ENCODE measurements around the gene MRPL23.

MRPL23 gene

DNA sequence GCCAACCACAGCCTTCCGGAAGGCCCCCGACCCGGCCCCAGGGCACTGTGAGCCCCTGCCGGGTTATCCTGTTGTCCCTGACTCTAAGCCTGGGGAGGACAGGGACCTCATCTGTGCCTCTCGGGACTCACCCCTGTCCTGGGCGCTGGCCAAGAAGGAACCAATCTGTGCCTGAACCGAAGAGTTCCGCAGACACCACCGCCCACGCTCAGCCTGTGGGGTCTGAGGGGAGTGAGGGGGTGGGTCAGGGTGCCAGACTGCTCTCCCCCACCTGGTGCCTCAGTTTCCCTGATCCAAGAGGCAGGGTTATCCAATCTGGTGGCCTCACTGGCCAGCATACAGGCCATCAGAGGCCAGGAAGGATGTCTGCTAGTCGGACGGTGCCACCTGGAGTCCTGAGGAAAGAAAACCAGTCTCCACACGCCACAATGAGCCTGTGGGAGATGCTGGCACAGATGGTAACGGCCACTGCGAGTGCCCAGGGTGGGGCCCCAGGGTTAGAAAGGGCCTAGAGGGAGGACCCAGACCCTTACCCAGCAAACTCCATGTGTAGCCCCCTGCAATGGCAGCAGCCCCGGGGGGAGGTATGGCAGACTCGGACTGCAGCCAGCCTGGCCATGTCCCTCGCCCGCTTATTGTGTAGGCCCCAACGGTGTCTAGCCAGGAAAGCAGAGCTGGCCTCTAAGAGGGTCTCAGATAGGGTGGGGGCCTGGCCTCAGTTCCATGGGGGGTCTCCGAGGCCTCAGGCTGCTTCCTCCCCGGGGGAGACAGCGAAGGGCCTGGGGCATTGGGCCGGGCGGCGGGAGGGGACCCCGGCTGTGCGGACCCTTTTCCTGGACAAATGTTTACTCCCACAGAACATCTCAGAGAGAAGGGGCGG lies 28.5 kb upstream of the MRPL23 start:
- no peak for FAIRE-seq
- no peak for DNase-seq (ENCODE audit: insufficient read length, low spot score)
- TF ChIP-seq, protein P1, sequence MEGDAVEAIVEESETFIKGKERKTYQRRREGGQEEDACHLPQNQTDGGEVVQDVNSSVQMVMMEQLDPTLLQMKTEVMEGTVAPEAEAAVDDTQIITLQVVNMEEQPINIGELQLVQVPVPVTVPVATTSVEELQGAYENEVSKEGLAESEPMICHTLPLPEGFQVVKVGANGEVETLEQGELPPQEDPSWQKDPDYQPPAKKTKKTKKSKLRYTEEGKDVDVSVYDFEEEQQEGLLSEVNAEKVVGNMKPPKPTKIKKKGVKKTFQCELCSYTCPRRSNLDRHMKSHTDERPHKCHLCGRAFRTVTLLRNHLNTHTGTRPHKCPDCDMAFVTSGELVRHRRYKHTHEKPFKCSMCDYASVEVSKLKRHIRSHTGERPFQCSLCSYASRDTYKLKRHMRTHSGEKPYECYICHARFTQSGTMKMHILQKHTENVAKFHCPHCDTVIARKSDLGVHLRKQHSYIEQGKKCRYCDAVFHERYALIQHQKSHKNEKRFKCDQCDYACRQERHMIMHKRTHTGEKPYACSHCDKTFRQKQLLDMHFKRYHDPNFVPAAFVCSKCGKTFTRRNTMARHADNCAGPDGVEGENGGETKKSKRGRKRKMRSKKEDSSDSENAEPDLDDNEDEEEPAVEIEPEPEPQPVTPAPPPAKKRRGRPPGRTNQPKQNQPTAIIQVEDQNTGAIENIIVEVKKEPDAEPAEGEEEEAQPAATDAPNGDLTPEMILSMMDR (IDR thresholded peaks at IDR 0.05; ENCODE audit: insufficient read depth, missing control alignments): no peak

DNA sequence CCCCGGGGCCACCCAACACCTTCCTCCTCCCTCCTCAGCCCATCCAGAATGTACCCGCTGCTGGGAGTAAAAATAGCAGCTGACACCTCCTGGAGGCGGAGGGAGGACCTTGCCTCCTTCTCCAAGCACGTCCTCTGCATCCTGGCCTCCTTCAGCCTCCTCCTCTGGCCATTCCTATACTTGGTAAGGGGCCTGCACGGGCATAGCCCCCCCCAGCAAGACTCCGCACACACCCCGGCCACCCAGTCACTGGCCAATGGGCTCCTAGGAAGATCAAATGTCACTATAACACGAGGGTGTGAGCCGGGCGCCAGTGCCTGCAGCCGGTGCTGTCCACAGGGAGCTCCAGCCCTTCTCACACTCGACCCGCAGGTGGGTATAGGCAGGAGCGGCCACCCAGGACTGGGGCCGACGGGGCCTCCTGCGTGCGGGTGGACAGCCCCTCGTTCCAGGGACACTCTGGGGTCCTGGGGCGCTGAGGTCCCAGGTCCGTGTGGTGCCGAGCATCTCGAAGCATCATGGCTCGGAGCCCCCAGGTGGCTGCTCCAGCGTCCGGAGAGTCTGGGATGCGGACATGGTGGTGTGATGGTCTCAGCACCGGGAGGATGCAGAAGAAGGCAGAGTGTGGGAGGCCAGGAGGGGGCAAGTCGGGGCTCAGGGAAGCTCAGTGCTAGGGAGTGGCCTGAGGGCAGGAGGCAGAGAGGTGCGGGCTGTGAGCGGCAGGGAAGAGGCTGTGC lies 27.6 kb upstream of the MRPL23 start, which contains the start of gene TNNT3:
TNNT3 (plus strand) TSS at position 313 of the 737 bp plus-strand sequence. CDS start 3,172 bp downstream, outside the sequence.
- TF ChIP-seq, protein P1 (IDR thresholded peaks at IDR 0.05; ENCODE audit: insufficient read depth, missing control alignments): no peak
- no peak for DNase-seq (ENCODE audit: insufficient read length, low spot score)

GRCh38 chr11:1920128-1920908 lies 26.8 kb upstream of the MRPL23 start:
- DNase-seq (ENCODE audit: insufficient read length, low spot score): no peak
- TF ChIP-seq, protein P1 (IDR thresholded peaks at IDR 0.05; ENCODE audit: insufficient read depth, missing control alignments): no peak
- FAIRE-seq: no peak

More for the DNA sequence above, 27.6 kb upstream of the MRPL23 start, which contains the start of gene TNNT3:
- FAIRE-seq: no peak

GRCh38 chr11:1920909-1921573 lies 26.1 kb upstream of the MRPL23 start:
- DNase-seq (ENCODE audit: insufficient read length, low spot score): no peak
- no peak for FAIRE-seq
- TF ChIP-seq, protein P1 (IDR thresholded peaks at IDR 0.05; ENCODE audit: insufficient read depth, missing control alignments): no peak

DNA sequence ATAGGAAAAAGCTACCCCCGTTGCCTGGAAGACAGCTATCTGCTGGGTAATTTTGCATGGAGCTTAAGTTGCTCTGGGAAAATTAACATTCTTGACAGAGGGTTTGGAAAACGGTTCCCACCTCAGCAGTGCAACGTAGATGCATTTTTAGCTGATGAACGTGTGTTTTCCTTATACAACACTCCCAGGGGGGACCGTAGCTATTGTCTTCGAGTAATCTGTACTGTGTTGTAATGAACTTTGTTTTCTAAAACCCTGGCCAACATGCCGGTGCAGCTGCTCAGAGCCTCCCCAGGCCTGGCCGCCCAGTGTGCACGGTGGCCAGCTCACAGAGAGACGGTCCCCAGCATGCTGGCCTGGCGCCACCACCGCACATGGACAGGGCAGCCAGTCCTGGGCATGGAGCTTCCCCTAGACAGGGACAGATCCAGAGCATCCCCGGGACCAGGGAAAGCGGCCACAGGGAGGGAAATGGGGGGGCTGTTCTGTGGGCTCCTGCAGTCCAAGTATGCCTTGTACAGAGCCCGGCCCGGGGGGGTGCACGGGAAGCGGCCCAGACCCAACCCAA lies 25.5 kb upstream of the MRPL23 start:
- TF ChIP-seq, protein P1 (IDR thresholded peaks at IDR 0.05; ENCODE audit: insufficient read depth, missing control alignments): no peak
- DNase-seq (ENCODE audit: insufficient read length, low spot score) (no peak), FAIRE-seq (no peak)

GRCh38 chr11:1922481-1923081 lies 24.6 kb upstream of the MRPL23 start:
- FAIRE-seq: no peak
- no peak for DNase-seq (ENCODE audit: insufficient read length, low spot score)
- TF ChIP-seq, protein P1 (IDR thresholded peaks at IDR 0.05; ENCODE audit: insufficient read depth, missing control alignments): no peak
